ENCODE results near the gene KCMF1.

GRCh38 chr2:85011747-85012146 lies 40.8 kb downstream of the KCMF1 start:
- peak in 2 of 3 experiments; percentile 7 to 26 for TF ChIP-seq CTCF (optimal IDR thresholded peaks at IDR 0.05 in 1 of 3, IDR thresholded peaks at IDR 0.05 in 1 of 3, conservative IDR thresholded peaks at IDR 0.05 in 1 of 3; ENCODE audit: extremely low read depth in 1 of 3, insufficient read depth in 2 of 3, low read length in 3 of 3)
- TF ChIP-seq EZH2 (IDR thresholded peaks at IDR 0.05; ENCODE audit: low read length): no peak
